DMS114 treated with DMSO at 0.1 percent for 48 hours (cell line): ENCODE data around the gene SHB.

ENCODE experiments used
- DNase-seq: peaks from one replicate; lab custom pipeline; 2025; ENCODE audit not compliant: unreplicated experiment; lab: John Stamatoyannopoulos, UW

The SHB gene, protein sequence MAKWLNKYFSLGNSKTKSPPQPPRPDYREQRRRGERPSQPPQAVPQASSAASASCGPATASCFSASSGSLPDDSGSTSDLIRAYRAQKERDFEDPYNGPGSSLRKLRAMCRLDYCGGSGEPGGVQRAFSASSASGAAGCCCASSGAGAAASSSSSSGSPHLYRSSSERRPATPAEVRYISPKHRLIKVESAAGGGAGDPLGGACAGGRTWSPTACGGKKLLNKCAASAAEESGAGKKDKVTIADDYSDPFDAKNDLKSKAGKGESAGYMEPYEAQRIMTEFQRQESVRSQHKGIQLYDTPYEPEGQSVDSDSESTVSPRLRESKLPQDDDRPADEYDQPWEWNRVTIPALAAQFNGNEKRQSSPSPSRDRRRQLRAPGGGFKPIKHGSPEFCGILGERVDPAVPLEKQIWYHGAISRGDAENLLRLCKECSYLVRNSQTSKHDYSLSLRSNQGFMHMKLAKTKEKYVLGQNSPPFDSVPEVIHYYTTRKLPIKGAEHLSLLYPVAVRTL

GRCh38 chr9:38068701-38069628, at the start of gene SHB:
Gene SHB (minus strand): TSS chr9:38069227. CDS start chr9:38068645, 582 bp downstream.
- DNase-seq: no peak

DNA sequence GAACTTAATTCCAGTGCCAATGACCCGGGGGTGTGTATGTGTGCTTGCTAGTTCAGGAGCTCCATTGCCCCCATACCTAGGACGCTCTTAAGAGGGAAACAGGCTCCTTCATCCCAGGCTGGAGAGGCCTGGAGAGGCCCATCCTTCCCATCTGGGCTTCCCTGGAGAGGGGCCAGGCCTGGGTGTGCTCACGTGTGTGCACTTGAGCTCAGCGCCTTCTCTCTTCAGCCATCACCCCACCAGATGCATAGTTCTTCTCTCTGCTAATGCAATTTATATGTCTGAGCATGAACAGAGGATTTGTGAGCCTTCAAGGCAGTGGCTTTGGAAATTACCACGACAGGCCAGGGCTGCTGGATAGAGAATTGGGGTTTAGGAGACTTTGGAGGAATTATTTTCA, 48.6 kb upstream of the SHB start:
- no peak for DNase-seq

DNA sequence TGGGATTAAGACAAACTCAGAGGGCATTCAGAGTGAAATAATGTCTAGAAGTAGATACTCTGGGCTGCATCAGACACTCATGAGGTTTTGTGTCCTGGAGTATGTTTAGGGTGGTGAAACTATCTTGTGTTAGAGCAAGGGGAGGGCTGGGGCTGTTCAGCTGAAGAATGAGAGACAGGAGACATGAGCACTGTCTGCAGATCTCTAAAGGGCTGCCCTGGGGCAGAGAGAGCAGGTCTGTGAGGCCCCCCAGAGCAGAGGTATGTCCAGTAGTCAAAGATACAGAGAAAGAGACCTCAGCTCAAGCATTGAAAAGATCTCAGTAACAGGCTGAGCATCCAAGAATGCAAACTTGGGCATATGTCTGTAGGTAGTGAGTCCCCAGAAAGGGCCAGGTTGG, 45.9 kb upstream of the SHB start:
- DNase-seq: no peak

- no peak for DNase-seq
Observed at GRCh38 chr9:38112456-38112855, 43.4 kb upstream of the SHB start.

- no peak for DNase-seq
Observed at GRCh38 chr9:38112049-38112448, 43.0 kb upstream of the SHB start.

- no peak for DNase-seq
Observed at GRCh38 chr9:38110476-38110875, 41.4 kb upstream of the SHB start.

GRCh38 chr9:38109601-38110000, 40.6 kb upstream of the SHB start:
- no peak for DNase-seq

- no peak for DNase-seq
Observed at GRCh38 chr9:38108326-38108725, 39.3 kb upstream of the SHB start.

- no peak for DNase-seq
Observed at GRCh38 chr9:38107811-38108304, 38.8 kb upstream of the SHB start.

DNA sequence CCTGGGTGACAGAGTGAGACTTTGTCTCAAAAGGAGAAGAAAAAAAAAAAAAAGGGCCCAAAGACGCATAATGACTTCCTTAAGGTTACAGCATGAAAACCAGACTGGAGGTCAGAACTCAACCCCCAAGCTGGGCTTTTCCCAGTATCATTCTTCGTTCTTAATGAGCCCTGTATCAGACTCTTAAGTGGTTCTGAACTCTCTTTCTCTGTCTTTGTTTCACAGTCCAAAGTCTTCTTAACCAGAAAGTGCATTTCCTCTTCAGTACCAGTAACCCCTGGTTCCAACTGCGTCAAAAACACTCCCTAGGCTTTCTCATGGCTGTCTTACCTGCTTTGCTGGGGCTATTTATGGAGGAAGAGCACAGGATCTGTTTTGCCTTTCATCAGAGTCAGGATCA, 38.4 kb upstream of the SHB start:
- no peak for DNase-seq

DNA sequence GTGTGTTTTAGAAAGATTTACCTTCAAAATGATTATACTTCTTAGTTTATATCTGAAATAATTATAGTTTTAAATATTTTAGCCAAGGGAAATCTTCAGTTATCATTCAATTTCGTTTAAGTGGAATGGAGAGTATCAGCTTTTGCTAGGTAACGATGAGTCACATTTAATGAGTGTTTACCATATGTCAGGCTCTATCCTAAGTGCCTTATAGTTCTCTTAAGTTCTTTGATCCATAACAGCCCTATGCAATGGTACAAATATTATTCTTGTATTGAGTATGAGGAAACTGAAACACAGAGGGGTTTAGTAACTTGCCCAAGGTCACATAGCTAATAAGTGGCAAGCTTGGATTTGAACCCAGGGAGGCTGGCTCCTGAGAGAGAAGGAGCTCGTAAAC, 37.5 kb upstream of the SHB start:
- no peak for DNase-seq

GRCh38 chr9:38103340-38103739, 34.3 kb upstream of the SHB start:
- no peak for DNase-seq

- no peak for DNase-seq
Observed at GRCh38 chr9:38101423-38101822, 32.4 kb upstream of the SHB start.

DNA sequence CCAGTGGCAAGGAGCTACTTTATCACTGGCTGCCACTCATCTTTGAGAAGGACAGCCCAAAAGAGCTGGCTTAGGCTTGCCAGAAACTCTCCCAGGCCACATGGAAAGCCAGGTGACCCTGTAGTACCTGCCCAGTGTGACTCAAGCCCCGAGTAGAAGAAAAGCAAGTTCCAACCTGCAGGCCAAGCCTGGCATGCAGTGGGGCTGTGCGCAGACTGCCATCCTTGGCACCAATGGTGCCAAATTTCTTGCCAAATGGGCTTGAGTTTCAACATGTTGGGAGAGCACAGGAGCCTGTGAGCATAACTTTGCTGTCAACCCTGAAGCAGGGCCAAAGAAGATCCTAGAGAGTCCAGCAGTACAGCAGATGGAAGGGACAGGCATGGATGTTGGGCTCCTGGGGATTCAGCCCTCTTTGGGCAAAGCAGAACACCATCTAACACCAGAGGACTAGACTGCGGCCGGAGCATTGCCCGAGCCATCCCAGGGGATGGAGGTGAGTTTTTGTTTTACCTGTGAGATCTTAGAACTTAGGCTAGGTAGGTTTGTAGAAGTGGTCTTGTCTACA, 27.3 kb upstream of the SHB start:
- DNase-seq: no peak

DNA sequence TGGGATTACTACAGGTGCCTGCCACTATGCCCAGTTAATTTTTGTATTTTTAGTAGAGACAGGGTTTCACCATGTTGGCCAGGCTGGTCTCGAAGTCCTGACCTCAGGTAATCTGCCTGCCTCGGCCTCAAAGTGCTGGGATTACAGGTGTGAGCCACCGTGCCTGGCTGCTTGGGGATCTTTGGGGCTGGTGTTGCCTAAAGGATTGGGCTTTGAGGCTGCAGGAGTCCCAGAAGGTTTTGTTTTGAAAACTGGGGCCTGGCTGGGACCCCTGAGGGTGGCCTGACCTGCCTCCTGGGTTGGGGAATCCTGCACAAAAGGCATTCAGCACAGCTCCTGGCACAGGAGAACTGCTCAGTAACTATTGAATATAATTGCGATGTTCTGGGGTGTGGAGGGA, 25.1 kb upstream of the SHB start:
- no peak for DNase-seq

GRCh38 chr9:38092656-38093055, 23.6 kb upstream of the SHB start:
- no peak for DNase-seq

GRCh38 chr9:38092200-38092524, 23.1 kb upstream of the SHB start:
- no peak for DNase-seq

- no peak for DNase-seq
Observed at GRCh38 chr9:38091310-38092199, 22.5 kb upstream of the SHB start.

GRCh38 chr9:38090170-38090569, 21.1 kb upstream of the SHB start:
- no peak for DNase-seq

- no peak for DNase-seq
Observed at GRCh38 chr9:38089387-38090165, 20.5 kb upstream of the SHB start.
